ENCODE data around the gene CD86.

The CD86 gene

GRCh38 chr3:122169911-122170310, 114.7 kb downstream of the CD86 start:
- no peak for FAIRE-seq
